Medulla oblongata (tissue), 1 donor: ENCODE results near the gene TANGO6.

Source experiments
- DNase-seq: peaks from one replicate; pipeline ENCODE4 v3.0.0-alpha.2; 2015; ENCODE audit errors: extremely low spot score

TANGO6 gene

DNA sequence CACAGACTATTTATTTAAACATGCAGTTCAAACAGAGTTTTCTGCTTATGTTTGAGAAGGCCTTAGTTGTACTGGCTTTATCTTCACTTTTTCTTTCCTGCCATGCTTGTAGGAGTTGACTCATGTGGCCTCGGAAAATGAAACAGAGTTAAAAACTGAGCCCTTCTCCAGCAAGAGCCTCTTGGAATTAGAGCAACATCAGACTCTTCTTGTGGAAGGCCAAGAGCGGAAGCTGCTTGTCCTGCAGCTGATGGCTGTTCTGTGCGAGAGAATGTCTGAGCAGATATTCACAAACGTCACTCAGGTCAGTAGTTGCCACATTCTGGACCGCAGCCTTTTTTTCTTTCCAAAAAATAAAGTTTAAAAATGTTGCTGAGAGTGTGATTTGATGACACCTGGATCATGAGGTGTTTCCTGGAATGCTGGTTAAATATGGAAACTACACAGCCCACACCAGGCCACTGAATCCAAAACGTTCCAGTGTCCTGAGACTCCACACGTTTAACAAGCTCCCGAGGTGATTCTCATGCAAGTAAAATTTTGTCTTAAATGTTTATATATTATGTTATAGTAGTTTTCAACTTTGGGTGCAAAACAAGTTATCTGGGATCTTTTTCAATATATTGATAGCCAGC, 65.9 kb downstream of the TANGO6 start:
- DNase-seq, result no peak

DNA sequence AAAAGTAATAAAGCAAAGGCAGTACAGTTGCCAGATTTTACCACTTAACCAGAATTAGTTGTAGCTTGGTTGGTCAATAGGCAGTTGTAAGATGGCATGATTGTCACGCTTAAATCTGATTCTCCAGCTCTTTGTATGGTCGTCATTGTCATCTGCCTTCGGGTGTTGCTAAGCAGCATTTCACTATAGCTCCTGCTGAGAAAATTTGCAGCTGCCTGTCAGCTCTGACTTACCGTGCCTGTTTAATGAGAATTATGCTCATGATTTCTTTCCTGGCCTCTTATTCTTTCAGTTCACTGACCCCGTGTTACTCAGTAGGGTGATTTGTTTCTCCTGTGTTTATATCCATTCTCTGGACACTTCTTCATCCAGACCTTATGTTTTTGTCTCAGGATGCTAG, 66.7 kb downstream of the TANGO6 start:
- DNase-seq, result peak; percentile 47

DNA sequence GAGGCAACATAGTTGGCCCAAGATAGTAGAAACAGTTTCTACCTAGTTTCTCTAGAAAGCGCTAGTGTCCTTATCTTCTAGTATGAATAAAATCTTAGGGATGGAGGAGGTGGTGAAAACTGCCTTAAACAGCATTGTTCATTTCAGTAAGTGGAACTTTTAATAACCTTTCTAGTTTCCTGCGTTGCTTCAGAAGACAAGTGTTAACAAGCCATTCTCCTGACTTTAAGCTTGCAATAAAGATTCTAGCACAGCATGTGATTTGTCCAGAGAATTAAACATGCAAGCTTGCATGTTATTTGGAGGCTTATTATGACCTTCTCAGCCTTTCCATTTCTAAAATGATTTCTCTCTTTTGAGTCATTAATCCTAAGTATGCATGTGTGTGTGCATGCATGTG, 72.3 kb downstream of the TANGO6 start:
- DNase-seq, result no peak

DNA sequence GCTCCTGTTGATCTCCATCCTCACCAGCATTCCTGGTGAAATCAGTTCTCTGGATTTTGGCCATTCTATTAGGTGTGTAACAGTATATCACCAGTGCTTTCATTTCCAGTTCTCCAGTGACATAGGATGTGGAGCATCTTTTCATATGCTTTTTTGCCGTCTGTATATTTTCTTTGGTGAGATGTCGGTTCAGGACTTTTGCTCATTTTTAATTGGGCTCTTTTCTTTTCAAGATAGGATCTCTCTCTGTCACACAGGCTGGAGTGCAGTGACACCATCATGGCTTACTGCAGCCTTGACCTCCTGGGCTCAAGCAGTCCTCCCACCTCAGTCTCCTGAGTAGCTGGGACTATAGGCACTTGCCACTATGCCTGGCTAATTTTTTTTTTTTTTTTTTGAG, 74.2 kb downstream of the TANGO6 start:
- no peak for DNase-seq

DNA sequence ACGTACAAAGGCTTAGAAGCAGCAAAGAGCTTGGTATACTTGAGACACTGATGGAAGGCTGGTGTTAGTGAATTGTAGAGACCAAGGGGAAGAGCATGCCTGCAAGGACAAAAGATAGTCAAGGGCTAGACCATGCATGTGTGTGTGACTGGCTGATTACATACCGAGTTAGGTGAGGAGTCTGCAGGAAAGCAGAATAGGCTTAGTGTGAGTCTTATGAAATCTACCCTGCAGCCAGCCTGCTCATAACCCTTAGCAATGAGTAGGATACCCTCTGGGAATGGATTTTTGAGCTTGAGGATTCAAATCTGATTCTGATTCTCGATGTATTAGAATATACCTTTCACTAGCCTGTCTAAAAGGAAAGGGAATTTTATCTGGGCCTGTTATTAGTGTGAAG, 77.0 kb downstream of the TANGO6 start:
- DNase-seq, result no peak

DNA sequence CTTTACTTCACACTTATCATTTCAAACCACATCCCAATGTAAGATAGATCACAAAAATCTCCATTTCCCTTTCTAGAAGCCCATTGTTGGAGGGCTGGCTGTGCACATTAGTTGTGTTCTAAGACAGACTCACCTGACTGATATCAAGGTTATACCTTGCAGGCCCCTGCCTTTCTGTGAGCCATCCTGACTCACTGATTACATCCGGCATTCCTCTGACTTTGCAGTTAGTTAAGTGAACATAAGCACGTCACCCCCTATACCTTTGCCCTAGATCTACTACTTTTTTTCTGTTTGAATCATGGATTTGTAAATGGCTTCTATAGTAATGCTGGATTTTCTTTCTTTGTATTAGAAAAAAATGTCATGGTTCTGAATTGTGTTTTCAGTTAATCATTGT, 78.3 kb downstream of the TANGO6 start:
- no peak for DNase-seq

DNA sequence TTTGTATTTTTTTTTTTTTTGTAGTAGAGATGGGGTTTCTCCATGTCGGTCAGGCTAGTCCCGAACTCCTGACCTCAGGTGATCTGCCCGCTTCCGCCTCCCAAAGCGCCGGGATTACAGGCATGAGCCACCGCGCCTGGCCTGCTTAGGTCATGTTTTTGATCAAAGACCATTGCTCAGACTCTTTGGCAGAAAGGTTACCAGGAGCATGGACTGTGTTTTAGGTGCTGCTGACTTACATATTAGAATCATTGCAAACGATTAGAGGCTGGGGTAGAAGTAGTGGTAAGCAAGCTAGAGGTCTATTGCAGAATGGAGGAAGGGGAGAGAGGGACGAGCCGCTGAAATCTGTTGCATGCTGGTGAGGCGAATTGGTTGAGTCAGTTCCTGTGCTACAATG, 79.8 kb downstream of the TANGO6 start:
- no peak for DNase-seq

DNA sequence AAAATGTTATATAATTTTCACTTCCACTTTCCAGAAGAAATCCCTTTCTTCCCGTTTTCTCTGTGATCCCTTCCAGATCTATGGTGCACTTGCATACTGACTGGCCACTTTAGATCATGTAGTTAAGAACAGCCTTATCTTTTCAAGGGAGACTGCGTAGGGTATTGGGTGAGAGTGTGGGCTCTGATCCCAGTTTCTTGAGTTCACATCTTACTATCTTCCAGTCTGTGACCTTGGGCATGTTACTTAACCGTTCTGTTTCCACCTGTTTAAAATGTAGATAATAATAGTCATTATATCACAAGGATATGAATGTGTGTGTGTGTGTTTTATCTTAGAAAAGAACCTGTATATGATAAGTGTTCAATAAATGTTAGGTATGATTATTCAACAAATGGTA, 83.7 kb downstream of the TANGO6 start:
- no peak for DNase-seq

DNA sequence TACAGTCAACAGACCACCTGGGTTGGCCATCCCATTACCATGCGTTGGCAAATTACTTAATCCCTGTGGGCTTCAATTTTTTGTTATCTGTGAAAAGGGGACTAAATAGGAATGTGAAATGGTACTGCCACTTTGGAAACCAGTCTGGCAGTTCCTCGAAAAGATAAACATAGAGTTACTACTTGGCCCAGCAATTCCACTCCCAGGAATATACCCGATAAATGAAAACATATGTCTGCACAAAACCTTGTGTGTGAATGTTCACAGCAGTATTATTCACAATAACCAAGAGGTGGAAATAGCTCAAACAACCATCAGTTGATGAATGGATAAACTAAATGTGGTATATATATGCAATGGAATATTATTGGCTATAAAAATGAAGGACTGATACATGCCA, 87.9 kb downstream of the TANGO6 start:
- no peak for DNase-seq

DNA sequence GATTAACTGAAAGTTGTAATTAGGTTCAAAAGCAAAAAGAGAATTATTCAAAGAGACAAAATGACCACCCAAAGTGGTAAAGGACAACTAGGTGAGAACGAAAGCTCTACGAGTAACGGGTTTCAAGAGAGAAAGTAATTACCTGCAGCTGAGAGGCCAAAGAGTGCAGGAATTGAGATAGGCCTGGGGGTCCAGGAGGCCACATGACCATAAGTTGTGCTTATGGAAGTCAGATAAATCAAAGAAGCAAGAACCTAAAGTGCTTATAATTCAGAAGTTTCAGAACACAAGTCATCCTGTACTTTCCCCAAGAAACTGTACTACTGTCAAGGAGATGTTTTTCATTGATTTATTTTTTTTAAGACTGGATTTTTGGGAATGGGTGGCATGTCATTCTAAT, 91.1 kb downstream of the TANGO6 start:
- no peak for DNase-seq

DNA sequence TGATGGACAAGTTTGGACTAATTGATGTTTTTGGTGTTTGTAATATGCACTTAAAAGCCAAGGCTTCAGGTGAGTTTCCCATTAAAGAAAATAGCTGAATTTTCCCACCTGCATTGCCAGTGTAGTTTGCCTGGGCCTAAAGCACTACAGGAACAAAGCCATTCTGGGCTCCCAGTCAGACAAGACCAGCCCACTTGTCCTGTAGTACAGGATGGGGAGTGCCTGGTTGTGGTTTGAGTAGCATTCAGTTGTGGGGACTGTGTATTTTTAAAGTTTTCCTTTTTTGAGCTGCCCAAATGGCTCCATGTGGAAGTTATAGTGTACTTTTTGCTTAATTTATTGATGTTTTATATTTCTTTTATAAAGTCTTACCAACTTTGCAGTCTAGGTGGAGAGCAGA, 91.7 kb downstream of the TANGO6 start:
- no peak for DNase-seq

DNA sequence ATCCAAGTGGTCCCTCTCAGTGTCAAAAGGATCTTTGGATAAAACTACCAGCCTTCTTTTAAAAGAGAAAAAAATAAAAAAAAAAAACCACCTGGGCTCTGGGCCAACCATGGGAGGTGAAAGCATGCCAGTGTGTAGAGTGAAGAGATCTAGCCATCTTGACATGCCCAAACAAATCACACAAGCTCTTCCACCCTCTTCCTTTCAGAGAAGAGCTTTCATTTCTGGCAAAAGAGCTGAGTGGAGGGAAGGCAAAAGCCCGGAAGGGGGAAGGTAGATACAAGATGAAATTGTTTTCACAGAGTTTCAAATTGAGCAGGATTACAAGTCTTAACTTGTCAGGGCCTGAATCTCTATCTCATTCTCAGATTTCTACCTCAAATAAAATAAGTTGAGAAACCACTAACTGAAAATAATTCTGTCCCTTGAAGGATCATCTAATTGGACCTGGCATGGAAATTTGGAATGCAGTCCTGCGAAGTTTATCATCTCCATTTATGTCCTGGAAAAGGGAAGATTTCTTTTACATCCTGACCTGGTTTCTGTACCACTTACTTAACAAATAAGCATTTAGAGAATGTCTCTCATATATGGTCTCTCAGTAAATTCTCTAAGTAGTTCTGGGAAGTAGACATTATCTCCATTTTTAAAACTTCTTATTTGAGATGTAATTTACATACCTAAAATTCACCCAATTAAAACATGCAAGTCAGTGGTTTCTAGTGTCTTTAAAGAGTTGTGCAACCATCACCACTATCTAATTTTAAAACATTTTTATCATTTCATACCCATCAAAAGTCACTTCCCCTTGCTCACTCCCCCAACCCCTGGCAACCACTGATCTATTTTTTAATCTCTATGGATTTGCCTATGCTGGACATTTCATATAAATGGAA, 93.7 kb downstream of the TANGO6 start:
- DNase-seq, result no peak

DNA sequence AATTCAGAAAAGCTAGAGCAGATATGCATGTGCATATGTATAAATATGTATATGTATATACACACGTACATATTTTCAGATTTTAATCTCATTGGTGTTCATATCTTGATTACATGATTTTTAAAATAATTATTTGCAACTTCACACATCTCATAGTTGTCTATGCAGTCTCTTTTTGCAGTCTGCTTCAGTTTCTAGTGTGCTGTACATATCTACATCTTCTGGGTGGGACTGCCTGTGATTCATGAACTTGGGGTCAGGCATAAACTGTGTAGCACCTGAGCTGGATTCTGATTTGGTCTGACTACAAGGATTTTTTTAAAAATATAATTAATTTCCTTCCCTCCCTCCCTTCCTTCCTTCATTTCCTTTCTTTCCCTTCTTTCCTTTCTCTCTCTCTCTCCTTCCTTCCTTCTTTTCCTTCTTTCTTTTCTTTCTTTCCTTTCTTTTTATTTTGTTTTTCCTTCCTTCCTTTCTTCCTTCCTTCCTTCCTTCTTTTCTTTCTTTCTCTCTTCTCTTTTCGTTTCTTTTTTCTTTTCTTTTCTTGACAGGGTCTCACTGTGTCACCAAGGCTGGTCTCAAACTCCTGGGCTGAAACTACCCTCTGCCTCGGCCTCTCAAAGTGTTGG, 96.5 kb downstream of the TANGO6 start:
- no peak for DNase-seq

DNA sequence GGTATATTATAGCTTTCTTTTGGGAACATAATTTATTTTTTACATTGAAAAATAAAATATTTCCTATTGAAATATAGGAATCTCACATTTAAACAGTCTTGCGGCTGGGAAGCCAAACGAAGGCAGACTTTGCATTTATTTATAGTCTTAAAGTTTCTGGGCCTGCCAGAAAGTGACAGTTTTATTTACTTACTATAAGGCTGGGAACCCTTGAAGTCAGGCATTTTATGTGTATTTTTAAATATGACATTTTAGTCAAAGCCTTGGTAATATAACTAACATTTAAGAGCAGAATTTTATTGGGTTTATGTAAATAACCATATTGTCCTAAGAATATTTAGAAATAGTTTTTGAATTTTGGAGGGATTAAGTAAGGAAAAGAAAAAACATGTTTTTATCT, 97.5 kb downstream of the TANGO6 start:
- DNase-seq, result no peak

DNA sequence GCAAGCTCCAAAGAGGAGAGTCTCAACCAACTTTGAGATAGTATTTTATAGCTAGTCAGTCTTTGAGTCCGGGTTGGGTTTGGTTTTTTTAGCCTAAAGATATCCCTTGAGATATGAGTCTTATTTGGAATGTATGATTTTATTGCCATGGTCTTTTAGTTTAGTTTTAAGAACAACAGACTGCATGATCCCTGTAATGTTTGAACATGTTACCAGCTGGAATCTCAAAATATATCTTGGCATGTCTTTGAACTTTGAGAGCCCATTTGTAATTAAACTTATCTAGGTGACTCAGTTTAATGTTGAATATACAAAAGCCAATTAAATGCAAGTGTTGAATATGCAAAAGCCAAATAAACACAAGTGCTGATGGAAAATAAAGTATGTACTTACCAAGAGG, 100.6 kb downstream of the TANGO6 start:
- DNase-seq, result no peak

DNA sequence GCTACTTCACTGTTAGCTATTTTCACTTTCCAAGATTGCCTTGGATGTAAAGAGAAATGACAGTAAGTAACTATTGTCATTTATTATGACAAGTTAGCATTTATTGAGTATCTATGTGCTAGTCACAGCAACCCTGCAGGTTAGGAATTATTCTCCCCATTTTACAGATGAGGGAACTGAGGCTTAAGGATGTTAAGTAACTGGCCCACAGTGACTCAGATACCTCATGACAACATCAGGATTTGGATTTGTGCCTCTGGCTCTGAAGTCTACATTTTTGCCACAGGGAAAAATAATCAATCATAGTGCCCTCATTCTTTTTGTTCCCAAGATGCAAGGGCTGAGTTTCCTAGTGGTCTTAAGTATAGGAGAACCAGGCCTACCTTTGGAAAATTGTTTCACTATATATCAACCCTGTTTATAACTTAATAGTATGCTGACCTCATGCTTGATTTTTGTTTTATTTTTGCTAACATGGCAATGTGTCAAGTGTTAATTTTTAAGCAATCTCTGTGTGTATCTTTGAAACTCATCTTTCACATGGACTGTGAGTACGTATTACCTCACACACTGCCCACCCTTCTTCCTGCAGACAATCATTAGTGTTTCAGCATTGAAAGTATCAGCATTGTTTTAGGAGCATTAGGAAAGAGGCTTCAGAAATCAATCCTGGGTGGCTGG, 105.0 kb downstream of the TANGO6 start:
- DNase-seq, result no peak

DNA sequence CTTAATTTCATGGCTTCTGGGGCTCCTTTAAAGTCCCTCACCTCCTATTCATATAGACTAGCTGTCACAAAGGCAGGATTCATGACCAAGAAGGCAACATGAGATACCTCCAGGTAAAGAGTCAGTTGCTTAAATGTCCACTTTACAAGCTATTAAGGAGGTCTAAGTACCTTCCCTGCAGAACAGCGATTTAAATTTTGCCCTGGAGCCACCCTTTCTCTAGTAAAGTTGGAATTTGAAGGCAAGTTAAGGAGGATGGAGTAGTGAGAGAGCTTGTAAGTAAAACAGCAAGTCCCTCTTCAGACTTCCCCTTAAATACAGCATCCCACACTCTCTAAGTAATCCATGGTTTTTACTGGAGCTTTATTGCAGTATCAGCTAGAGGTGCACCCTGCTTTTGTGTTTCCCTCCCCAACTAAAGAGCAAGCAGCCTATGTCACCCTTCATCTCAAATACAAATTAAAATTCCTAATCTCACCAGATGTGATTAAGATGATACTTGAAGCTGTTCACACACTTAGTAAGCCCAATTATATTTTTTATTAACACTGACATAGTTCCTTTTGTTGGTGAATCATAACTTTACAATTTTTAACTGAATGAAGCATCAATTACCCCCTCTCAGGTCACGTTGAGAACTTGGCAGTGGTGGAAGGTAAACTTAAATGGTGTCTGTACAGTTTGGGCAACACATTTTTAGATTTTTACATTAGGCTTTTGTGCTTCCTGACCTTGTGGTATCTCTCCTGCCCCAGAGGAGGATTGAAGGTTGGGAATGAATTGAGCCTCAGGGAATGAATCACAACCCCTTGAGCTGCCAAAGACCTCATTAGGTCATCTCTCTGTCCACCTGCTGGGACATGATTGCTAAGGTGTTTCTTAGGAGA, 108.9 kb downstream of the TANGO6 start:
- DNase-seq, result no peak

DNA sequence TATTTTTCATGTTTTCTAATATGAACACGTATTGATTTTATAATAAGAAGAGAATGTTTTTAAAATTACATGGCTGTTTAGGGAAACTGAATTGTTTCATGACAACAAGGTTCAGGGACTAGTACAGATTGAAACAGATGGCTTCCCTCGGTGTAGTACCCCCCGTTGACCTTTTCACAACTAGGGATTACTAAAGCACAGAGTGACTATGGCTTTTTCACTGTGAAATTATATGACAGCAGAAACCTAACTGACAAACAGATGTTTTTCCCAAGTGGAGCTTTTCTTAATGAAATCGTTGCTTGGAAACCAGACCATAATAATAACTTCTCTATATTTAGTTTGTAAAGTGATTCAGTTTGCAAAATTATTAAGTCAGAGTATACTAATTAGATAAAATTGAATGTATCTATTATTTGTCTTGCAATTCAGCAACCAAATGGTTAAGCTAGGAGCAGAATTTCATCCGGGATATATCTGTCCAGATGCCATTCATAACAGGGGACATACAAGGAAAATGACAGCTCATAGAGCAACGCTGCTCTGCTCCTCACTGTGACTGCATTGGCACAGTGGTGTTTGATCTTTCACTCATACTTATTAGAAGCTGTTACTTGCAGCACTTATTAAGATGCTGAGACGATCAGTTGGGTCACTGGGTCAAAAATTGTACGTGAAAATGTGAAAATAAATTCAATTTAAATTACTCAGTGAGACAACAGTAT, 111.7 kb downstream of the TANGO6 start:
- DNase-seq, result no peak

DNA sequence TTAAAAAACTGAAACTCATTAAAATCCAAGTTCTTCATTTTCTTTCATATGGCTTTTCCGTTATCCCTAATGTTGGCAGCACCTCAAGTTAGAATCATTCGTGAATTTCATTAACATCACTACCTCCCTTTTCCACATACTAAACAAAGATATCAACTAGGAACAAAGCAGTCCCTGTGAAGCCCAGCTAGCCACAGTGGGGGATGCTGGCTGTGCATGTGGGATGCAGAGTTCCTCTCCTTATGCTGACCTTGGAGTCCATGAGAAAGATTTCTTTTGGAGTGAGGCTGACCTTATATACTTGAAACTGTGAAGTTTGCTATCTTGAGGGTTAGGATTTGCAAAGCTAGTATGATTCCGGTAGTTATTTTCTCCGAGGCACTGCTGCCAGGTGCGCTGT, 117.6 kb downstream of the TANGO6 start:
- DNase-seq, result no peak

DNA sequence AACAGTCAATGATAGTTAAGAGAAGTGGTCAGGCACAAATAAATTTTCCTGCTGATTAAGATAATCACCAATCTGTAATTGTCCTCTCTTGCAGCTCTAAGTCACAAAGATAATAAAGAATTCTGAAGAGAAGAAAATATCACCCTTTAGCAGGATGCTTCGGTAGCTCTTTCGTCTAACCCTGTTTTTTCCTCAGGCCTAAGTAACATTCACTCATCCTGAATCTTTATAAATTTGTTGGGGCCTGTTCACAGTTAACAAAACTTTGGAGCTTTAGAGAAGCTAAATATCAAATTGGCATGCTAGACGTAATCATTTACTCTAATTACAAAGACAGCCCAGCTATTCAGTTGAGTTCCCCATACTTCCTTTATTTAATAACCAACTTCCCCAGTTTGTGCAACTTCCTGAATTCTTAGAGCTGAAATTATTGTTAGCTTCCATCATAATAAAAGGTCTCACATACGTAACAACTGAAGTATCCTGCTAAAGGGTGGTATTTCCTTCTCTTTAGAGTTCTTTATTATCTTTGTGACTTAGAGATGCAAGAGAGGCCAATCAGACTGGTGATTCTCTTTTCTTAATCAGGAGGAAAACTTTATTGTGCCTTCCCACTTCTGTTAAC, 118.6 kb downstream of the TANGO6 start:
- DNase-seq, result no peak
